Measurements from ENCODE around the gene MYD88. TPM values are rescaled to one million over a fixed set of nuclear protein-coding genes. Genes with fewer than 3 reads are reported as not detected.

MYD88 gene
- total and polyA plus RNA-seq, 4 donors, result 15.4 to 60.3 (median 44.1) TPM

DNA sequence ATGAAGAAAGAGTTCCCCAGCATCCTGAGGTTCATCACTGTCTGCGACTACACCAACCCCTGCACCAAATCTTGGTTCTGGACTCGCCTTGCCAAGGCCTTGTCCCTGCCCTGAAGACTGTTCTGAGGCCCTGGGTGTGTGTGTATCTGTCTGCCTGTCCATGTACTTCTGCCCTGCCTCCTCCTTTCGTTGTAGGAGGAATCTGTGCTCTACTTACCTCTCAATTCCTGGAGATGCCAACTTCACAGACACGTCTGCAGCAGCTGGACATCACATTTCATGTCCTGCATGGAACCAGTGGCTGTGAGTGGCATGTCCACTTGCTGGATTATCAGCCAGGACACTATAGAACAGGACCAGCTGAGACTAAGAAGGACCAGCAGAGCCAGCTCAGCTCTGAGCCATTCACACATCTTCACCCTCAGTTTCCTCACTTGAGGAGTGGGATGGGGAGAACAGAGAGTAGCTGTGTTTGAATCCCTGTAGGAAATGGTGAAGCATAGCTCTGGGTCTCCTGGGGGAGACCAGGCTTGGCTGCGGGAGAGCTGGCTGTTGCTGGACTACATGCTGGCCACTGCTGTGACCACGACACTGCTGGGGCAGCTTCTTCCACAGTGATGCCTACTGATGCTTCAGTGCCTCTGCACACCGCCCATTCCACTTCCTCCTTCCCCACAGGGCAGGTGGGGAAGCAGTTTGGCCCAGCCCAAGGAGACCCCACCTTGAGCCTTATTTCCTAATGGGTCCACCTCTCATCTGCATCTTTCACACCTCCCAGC, 2.9 kb downstream of the MYD88 start:
- Histone ChIP-seq H3K4me1 (ENCODE audit: control insufficient read depth in 4 of 4, insufficient read depth in 4 of 4, low read length in 3 of 4) (peaks cover 4 to 27% (median 20%) of the 10 kb centered on the region in 4 donors), H3K4me3 (ENCODE audit: low read depth in 1 of 3, low read length in 3 of 3) (no peak overlapping the region), H3K9me3 (ENCODE audit: control insufficient read depth in 4 of 4, low read length in 3 of 4) (peaks cover 0 to 5% (median 2%) of the 10 kb centered on the region in 4 donors), H3K9ac (ENCODE audit: low read depth in 1 of 2, low read length in 2 of 2) (no peak overlapping the region), H3K36me3 (ENCODE audit: control insufficient read depth in 4 of 4, insufficient read depth in 3 of 4, low read depth in 1 of 4, low read length in 3 of 4) (peaks cover 2 to 19% (median 16%) of the 10 kb centered on the region in 4 donors), H3K27me3 (ENCODE audit: control insufficient read depth in 4 of 4, insufficient read depth in 4 of 4, low read length in 3 of 4) (no peaks in the 10 kb centered on the region), H3K27ac (ENCODE audit: low read depth in 1 of 2, low read length in 2 of 2) (no peak overlapping the region)
- DNase-seq (ENCODE audit: low spot score), result peak; percentile 21
- WGBS, result 95% methylated on average over 7 of the region's 7 CpGs
- TF ChIP-seq, protein P1, sequence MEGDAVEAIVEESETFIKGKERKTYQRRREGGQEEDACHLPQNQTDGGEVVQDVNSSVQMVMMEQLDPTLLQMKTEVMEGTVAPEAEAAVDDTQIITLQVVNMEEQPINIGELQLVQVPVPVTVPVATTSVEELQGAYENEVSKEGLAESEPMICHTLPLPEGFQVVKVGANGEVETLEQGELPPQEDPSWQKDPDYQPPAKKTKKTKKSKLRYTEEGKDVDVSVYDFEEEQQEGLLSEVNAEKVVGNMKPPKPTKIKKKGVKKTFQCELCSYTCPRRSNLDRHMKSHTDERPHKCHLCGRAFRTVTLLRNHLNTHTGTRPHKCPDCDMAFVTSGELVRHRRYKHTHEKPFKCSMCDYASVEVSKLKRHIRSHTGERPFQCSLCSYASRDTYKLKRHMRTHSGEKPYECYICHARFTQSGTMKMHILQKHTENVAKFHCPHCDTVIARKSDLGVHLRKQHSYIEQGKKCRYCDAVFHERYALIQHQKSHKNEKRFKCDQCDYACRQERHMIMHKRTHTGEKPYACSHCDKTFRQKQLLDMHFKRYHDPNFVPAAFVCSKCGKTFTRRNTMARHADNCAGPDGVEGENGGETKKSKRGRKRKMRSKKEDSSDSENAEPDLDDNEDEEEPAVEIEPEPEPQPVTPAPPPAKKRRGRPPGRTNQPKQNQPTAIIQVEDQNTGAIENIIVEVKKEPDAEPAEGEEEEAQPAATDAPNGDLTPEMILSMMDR (IDR thresholded peaks at IDR 0.05; ENCODE audit: low read depth, low read length, missing input control), result no peak
- no peak for TF ChIP-seq HNF4G (IDR thresholded peaks at IDR 0.05)
- TF ChIP-seq SP1 (IDR thresholded peaks at IDR 0.05), result no peak
- no peak for TF ChIP-seq NR2F2 (IDR thresholded peaks at IDR 0.05)
- TF ChIP-seq, protein P2, sequence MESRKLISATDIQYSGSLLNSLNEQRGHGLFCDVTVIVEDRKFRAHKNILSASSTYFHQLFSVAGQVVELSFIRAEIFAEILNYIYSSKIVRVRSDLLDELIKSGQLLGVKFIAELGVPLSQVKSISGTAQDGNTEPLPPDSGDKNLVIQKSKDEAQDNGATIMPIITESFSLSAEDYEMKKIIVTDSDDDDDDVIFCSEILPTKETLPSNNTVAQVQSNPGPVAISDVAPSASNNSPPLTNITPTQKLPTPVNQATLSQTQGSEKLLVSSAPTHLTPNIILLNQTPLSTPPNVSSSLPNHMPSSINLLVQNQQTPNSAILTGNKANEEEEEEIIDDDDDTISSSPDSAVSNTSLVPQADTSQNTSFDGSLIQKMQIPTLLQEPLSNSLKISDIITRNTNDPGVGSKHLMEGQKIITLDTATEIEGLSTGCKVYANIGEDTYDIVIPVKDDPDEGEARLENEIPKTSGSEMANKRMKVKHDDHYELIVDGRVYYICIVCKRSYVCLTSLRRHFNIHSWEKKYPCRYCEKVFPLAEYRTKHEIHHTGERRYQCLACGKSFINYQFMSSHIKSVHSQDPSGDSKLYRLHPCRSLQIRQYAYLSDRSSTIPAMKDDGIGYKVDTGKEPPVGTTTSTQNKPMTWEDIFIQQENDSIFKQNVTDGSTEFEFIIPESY (IDR thresholded peaks at IDR 0.05), result no peak
- no peak for TF ChIP-seq TAF1 (conservative IDR thresholded peaks at IDR 0.05)
- no peak for TF ChIP-seq FOXA2 (IDR thresholded peaks at IDR 0.05)
- TF ChIP-seq, protein P3, sequence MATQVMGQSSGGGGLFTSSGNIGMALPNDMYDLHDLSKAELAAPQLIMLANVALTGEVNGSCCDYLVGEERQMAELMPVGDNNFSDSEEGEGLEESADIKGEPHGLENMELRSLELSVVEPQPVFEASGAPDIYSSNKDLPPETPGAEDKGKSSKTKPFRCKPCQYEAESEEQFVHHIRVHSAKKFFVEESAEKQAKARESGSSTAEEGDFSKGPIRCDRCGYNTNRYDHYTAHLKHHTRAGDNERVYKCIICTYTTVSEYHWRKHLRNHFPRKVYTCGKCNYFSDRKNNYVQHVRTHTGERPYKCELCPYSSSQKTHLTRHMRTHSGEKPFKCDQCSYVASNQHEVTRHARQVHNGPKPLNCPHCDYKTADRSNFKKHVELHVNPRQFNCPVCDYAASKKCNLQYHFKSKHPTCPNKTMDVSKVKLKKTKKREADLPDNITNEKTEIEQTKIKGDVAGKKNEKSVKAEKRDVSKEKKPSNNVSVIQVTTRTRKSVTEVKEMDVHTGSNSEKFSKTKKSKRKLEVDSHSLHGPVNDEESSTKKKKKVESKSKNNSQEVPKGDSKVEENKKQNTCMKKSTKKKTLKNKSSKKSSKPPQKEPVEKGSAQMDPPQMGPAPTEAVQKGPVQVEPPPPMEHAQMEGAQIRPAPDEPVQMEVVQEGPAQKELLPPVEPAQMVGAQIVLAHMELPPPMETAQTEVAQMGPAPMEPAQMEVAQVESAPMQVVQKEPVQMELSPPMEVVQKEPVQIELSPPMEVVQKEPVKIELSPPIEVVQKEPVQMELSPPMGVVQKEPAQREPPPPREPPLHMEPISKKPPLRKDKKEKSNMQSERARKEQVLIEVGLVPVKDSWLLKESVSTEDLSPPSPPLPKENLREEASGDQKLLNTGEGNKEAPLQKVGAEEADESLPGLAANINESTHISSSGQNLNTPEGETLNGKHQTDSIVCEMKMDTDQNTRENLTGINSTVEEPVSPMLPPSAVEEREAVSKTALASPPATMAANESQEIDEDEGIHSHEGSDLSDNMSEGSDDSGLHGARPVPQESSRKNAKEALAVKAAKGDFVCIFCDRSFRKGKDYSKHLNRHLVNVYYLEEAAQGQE (IDR thresholded peaks at IDR 0.05), result no peak
- no peak for TF ChIP-seq GABPA (IDR thresholded peaks at IDR 0.05 in 1 of 2, conservative IDR thresholded peaks at IDR 0.05 in 1 of 2)
- no peak for TF ChIP-seq YY1 (IDR thresholded peaks at IDR 0.05)
- TF ChIP-seq, protein P4, sequence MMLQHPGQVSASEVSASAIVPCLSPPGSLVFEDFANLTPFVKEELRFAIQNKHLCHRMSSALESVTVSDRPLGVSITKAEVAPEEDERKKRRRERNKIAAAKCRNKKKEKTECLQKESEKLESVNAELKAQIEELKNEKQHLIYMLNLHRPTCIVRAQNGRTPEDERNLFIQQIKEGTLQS (IDR thresholded peaks at IDR 0.05), result no peak
- TF ChIP-seq RXRA (IDR thresholded peaks at IDR 0.05), result no peak
- TF ChIP-seq JUND (IDR thresholded peaks at IDR 0.05), result no peak
- no peak for TF ChIP-seq FOXA1 (IDR thresholded peaks at IDR 0.05)
- TF ChIP-seq RAD21 (IDR thresholded peaks at IDR 0.05), result no peak
- TF ChIP-seq EGR1 (IDR thresholded peaks at IDR 0.05; ENCODE audit: low read depth in 2 of 2), result no peak
- TF ChIP-seq, protein P5, sequence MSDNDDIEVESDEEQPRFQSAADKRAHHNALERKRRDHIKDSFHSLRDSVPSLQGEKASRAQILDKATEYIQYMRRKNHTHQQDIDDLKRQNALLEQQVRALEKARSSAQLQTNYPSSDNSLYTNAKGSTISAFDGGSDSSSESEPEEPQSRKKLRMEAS (IDR thresholded peaks at IDR 0.05), result no peak
- TF ChIP-seq HNF4A (conservative IDR thresholded peaks at IDR 0.05), result no peak

Data from liver (tissue), 9 donors.